GM18507 (cell line): ENCODE measurements around the gene C19orf38.

Experiments used
- DNase-seq: peaks from one replicate; pipeline ENCODE4 v3.0.0; 2011; ENCODE audit warnings: low read depth; ENCODE audit not compliant: insufficient read length; ENCODE audit errors: extremely low spot score
- FAIRE-seq: peaks from 2 replicates; lab custom pipeline; 2011; peaks lifted over from hg19 to GRCh38; lab: Jason Lieb, UNC

Gene C19orf38

GRCh38 chr19:10848230-10848856 lies at the start of gene C19orf38:
Gene C19orf38, plus strand, starts transcription at chr19:10848415. Its CDS starts 94 bp downstream, at chr19:10848509.
- DNase-seq, result no peak
- no peak for FAIRE-seq

DNA sequence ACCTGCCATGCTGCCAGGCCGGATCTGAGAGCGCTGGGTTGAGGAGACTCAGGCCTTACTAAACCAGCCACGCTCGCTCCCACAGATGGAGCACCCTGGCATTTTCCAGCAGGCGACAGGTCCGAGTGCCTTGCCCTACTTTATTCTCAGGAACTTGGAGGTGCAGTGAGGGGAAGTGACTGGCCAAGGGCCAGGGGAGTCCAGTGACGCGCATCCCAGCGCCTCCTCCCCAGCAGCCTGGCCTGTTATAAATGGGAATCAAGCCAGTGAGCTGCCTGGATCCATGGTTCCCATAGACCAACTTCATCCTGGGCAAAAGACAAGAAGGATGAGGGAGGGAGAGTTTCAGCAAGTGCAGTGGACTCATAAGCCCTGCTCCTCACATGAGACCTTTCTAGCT lies 47.7 kb upstream of the C19orf38 start:
- DNase-seq, result no peak
- FAIRE-seq, result no peak

- no peak for FAIRE-seq
- no peak for DNase-seq
Observed at GRCh38 chr19:10802479-10802878, 45.7 kb upstream of the C19orf38 start.

GRCh38 chr19:10803252-10803651 lies 45.0 kb upstream of the C19orf38 start:
- no peak for FAIRE-seq
- no peak for DNase-seq

DNA sequence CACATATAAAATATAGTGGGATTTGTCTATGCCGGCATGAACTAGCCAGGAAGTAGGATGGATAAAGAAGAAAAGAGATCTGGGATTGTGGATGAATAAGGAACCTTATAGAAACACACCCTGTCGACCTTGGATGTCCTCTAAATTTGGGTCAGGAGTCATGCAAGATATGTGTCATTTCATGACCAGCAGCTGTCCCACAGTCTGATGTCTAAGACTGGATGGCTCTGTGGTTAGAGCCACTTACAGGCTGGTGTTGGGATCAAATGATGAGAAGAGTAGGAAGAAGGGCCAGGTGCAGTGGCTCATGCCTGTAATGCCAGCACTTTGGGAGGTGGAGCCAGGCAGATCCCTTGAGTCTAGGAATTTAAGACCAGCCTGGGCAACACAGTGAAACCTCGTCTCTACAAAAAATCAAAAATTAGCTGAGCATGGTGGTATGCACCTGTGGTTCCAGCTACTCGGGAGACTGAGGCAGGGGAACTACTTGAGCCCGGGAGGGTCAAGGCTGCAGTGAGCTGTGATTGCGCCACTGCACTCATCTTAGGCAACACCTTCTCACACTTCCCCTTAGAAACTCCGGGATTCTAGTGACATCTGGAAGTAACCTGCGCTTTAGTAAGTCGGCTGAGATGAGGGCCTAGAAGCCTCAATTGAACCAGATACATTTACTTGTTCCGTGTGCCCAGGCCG lies 43.0 kb upstream of the C19orf38 start:
- no peak for FAIRE-seq
- DNase-seq, result no peak

DNA sequence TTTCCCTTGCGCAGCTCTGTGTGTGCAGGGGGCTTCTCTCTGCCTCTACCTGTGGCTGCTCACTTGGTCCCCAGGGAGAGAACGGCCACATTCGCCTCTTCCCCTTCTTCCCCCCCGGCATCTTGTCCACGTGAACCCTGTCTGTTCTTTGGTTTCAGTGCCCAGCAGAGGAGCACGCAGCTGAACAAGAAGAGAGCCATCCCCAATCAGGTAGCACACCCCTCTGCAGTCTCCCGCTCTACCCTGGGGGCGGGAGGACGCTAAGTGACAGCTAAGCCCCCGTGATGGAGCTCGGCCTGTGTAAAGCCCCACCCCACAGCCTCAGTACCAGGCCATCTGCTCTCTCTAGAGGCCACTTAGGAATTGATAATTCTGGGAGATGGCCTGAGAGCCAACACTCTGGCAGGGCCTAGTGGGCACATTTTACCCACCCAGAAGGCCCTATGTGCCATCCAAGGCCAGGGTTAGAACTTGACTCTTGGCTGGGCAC lies 42.4 kb upstream of the C19orf38 start:
- DNase-seq (no peak), FAIRE-seq (no peak)

GRCh38 chr19:10808937-10809649 lies 39.1 kb upstream of the C19orf38 start:
- FAIRE-seq (no peak), DNase-seq (no peak)

- DNase-seq (no peak), FAIRE-seq (no peak)
Observed at GRCh38 chr19:10809651-10810285, 38.4 kb upstream of the C19orf38 start.

GRCh38 chr19:10811391-10812111 lies 36.7 kb upstream of the C19orf38 start:
- FAIRE-seq, result no peak
- DNase-seq, result no peak

- FAIRE-seq, result no peak
Observed at GRCh38 chr19:10812196-10812595, 36.0 kb upstream of the C19orf38 start.

DNA sequence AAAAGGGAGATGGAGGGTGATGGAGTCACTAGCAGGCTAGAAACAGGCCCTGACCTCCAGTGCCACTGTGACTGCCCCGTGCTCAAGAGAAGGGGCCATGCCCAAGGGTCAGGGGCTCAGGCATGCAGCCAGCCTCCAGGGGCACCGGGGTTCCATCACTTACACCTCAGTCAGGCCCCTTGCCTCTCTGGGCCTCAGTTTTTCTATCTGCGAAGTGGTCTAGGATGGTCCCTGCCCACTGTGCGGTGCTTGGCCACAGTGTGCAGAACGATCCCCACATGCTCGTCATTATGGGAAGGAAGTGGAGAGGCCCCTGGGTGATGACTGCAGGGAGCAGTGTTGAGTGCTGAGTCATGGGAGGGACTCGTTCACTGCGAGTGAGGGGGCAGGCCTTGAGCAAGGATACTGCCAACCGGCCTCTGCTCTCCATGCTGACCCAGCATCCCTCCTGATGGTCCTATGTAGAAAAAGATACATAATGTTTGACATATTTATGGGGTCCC lies 35.3 kb upstream of the C19orf38 start:
- no peak for DNase-seq
- no peak for FAIRE-seq

More at GRCh38 chr19:10812196-10812595, 36.0 kb upstream of the C19orf38 start:
- no peak for DNase-seq

DNA sequence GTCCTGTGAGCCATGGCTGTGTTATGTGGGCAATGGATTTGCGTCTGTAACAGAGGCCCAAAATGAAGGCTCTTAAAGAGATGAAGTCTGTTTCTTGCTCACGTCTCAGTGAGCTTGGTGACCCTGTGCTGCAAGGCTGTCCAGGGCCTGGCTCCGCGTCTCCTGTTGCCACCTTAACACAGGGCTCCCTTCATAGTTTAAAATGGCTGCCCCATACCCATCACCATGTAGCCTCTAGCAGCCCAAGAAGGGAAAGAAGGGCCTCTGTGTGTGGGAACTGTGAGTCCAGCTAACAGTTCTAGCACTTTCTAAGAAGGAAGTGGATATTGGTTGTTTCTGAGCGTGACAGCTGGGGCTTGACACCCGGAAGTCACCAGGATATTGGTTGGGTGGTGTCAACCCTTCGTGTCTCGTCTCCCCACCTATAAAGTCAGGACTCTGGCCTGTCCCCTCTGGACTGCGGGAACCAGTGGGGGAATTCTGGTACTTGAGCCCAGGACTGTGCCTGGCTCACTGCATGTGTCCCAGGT lies 33.1 kb upstream of the C19orf38 start:
- FAIRE-seq, result no peak

DNA sequence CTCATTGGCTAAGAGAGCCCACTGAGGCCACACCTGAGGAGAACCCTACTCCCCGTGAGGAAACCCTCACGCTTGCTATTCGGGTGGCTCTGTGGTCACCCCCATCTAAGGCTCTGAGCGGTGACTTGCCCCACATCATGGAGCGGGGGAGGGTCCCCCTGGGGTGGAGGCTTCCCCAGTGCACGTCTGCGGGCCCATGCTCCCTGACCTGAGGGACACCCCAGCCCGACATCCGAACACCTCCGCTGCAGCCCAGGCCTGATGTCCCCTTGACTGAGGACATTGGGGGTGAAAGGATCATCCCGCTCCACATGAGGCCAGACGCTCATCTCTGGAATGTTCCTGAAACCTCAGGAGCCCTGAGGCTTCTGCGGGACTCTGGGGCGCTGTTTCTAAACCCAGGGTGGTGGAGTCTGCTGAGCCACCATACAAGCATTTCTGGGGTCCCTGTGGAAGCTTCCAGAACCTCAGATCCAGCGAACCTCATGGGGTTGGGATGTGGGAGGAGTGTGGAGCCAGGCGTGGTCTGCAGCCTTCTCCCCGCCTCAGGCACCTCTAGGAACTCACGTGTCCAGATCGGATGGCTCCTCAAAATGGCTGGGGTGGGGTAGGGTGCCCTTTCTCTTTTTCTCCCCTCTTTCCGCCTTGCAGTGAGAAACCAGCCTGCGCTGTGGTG lies 32.1 kb upstream of the C19orf38 start:
- FAIRE-seq, result no peak
- DNase-seq, result no peak

More for the DNA sequence above, 33.1 kb upstream of the C19orf38 start:
- DNase-seq, result no peak

- DNase-seq (no peak), FAIRE-seq (no peak)
Observed at GRCh38 chr19:10816691-10817090, 31.5 kb upstream of the C19orf38 start.

GRCh38 chr19:10817291-10818038 lies 30.8 kb upstream of the C19orf38 start:
- FAIRE-seq (no peak), DNase-seq (no peak)

GRCh38 chr19:10818301-10819123 lies 29.7 kb upstream of the C19orf38 start:
- no peak for DNase-seq
- no peak for FAIRE-seq
